Measurements from ENCODE around the gene ADK. TPM values are rescaled to one million over a fixed set of nuclear protein-coding genes. Genes with fewer than 3 reads are reported as not detected.

ADK gene
- total and polyA plus RNA-seq, 8 donors: 7.2 to 66.1 (median 21.5) TPM

GRCh38 chr10:74743401-74743800 is 592.4 kb downstream of the ADK start:
- Histone ChIP-seq H3K4me1 (peaks cover 0 to 13% (median 8%) of the 10 kb centered on the region in 4 donors), H3K4me3 (no peak overlapping the region), H3K36me3 (no peaks in the 10 kb centered on the region), H3K27ac (no peak overlapping the region), H3K9me3 (no peaks in the 10 kb centered on the region), H3K27me3 (no peaks in the 10 kb centered on the region)
- no peak for TF ChIP-seq POLR2A (IDR thresholded peaks at IDR 0.05)
- no peak for TF ChIP-seq EP300 (IDR thresholded peaks at IDR 0.05)
- no peak for TF ChIP-seq POLR2AphosphoS5 (IDR thresholded peaks at IDR 0.05)
- intact Hi-C loops (cut with DNase I; ENCODE audit: low total_unique reads): no loop called here
- DNase-seq: no peak
- 88 to 97% (median 92%) methylated on average over 4 of the region's 4 CpGs for WGBS, 5 donors

- TF ChIP-seq POLR2A (IDR thresholded peaks at IDR 0.05) (no peak), EP300 (IDR thresholded peaks at IDR 0.05) (no peak), CTCF (IDR thresholded peaks at IDR 0.05) (no peak), POLR2AphosphoS5 (IDR thresholded peaks at IDR 0.05) (no peak)
- Histone ChIP-seq H3K4me3 (no peak overlapping the region), H3K4me1 (no peaks in the 10 kb centered on the region), H3K27me3 (no peaks in the 10 kb centered on the region), H3K36me3 (no peaks in the 10 kb centered on the region), H3K27ac (no peak overlapping the region), H3K9me3 (no peaks in the 10 kb centered on the region)
- DNase-seq: no peak
- 67 to 77% (median 75%) methylated on average over 4 of the region's 4 CpGs for whole genome bisulfite sequencing, 5 donors
- intact Hi-C loops (cut with DNase I; ENCODE audit: low total_unique reads): no loop called here
These were observed 594.4 kb downstream of the ADK start for GRCh38 chr10:74745449-74745848.

- H3K4me1 ChIP-seq: no peaks in the 10 kb centered on the region
- no peaks in the 10 kb centered on the region for H3K36me3 ChIP-seq
- no peaks in the 10 kb centered on the region for H3K9me3 ChIP-seq
- no peak for DNase-seq
- H3K27me3 ChIP-seq: no peaks in the 10 kb centered on the region
- H3K27ac ChIP-seq: no peak overlapping the region
- 76 to 90% (median 86%) methylated on average over 14 of the region's 14 CpGs for WGBS, 5 donors
- intact Hi-C loops (cut with DNase I; ENCODE audit: low total_unique reads): no loop called here
- TF ChIP-seq EP300 (IDR thresholded peaks at IDR 0.05): no peak
- no peak for TF ChIP-seq CTCF (IDR thresholded peaks at IDR 0.05)
- no peak for TF ChIP-seq POLR2AphosphoS5 (IDR thresholded peaks at IDR 0.05)
- no peak for TF ChIP-seq POLR2A (IDR thresholded peaks at IDR 0.05)
- no peak overlapping the region for H3K4me3 ChIP-seq
These were observed 595.8 kb downstream of the ADK start for GRCh38 chr10:74746813-74747212.

GRCh38 chr10:74748468-74749031 is 597.5 kb downstream of the ADK start:
- no peaks in the 10 kb centered on the region for H3K9me3 ChIP-seq
- TF ChIP-seq CTCF (IDR thresholded peaks at IDR 0.05) (no peak), POLR2AphosphoS5 (IDR thresholded peaks at IDR 0.05) (no peak)
- H3K4me1 ChIP-seq: peaks cover 0 to 3% (median under 1%) of the 10 kb centered on the region in 4 donors
- H3K36me3 ChIP-seq: no peaks in the 10 kb centered on the region
- H3K27me3 ChIP-seq: no peaks in the 10 kb centered on the region
- no peak for DNase-seq
- 71 to 75% (median 75%) methylated on average over 9 of the region's 9 CpGs for WGBS, 5 donors
- H3K4me3 ChIP-seq: no peak overlapping the region
- intact Hi-C loops (cut with DNase I; ENCODE audit: low total_unique reads): no loop called here
- no peak overlapping the region for H3K27ac ChIP-seq

GRCh38 chr10:74750848-74751274 is 599.8 kb downstream of the ADK start:
- Histone ChIP-seq H3K36me3 (no peaks in the 10 kb centered on the region), H3K4me3 (no peak overlapping the region), H3K27me3 (no peaks in the 10 kb centered on the region), H3K27ac (no peak overlapping the region), H3K9me3 (no peaks in the 10 kb centered on the region), H3K4me1 (peaks cover 0 to 15% (median 6%) of the 10 kb centered on the region in 4 donors)
- 64 to 80% (median 78%) methylated on average over 6 of the region's 6 CpGs for WGBS, 5 donors
- peak in 1 of 2 donors; percentile 8 for DNase-seq
- intact Hi-C loops (cut with DNase I; ENCODE audit: low total_unique reads): no loop called here
- no peak for TF ChIP-seq POLR2A (IDR thresholded peaks at IDR 0.05)
- TF ChIP-seq CTCF (IDR thresholded peaks at IDR 0.05): no peak
- TF ChIP-seq EP300 (IDR thresholded peaks at IDR 0.05): no peak
- no peak for TF ChIP-seq POLR2AphosphoS5 (IDR thresholded peaks at IDR 0.05)

Measured in stomach (tissue), 9 donors.